Measurements from ENCODE around the gene SLC6A8.
"Not testable (repeated sequence)": the region's sequence is repeated elsewhere in the genome, so short reads cannot be mapped to it uniquely, and the experiment has no call there.

The SLC6A8 gene

DNA sequence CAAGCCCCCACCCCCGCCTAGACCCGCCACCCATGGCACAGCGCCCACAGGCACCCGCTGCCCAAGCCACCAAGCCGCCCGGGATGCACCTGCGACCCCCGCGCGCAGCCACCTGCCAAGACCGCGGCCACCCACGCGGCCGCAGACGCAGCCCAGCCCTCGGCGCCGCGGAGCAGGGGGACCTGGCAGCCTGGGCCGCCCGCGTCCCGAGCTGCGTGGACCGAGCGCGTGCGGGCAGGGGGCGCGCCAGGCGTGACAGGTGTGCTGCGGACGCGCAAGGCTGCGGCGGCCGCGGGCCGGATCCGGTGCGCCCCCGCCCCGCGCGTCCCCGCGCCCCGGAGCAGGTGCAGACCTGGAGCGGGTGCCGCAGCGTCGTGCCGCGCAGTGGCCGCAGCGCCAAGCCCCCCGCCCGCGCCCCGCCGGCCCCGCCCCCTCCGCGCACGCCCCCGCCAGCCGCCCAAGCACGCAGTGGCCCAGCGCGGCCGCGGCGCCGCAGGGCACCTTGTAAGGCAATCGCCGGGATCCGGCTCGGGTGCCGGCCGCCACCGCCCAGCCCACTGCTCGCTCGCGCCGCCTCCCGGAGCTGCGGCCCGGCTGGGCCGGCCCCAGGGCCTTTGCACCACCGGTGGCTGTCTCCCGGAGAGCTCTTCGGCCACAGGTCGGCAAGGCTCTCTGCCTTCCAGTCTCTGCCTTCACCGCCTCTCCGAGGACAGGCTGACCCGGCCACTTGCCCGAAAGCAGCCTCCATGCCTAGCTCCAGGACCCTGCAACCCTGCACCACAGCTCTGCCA, 14.1 kb upstream of the SLC6A8 start, which contains the start of gene PNCK:
Gene PNCK (minus strand): TSS at position 386 of the 791 bp plus-strand sequence. CDS start 737 bp downstream, outside the sequence.
- no peaks in the 10 kb centered on the region for H3K36me3 ChIP-seq
- H3K9me3 ChIP-seq, result no peaks in the 10 kb centered on the region
- H3K27ac ChIP-seq, result no peak within 1 kb of the TSS
- H3K4me1 ChIP-seq, result peaks cover 0 to 6% (median 0%) of the 10 kb centered on the region in 4 donors
- intact Hi-C loops (cut with DNase I; ENCODE audit: low total_unique reads), result loop anchor here (5.0 kb wide), 1 partner anchor 126 kb away; no protein-coding TSS in a partner anchor
- H3K27me3 ChIP-seq, result peaks cover 0 to 14% of the 10 kb centered on the region in 2 donors
- TF ChIP-seq, protein P1, sequence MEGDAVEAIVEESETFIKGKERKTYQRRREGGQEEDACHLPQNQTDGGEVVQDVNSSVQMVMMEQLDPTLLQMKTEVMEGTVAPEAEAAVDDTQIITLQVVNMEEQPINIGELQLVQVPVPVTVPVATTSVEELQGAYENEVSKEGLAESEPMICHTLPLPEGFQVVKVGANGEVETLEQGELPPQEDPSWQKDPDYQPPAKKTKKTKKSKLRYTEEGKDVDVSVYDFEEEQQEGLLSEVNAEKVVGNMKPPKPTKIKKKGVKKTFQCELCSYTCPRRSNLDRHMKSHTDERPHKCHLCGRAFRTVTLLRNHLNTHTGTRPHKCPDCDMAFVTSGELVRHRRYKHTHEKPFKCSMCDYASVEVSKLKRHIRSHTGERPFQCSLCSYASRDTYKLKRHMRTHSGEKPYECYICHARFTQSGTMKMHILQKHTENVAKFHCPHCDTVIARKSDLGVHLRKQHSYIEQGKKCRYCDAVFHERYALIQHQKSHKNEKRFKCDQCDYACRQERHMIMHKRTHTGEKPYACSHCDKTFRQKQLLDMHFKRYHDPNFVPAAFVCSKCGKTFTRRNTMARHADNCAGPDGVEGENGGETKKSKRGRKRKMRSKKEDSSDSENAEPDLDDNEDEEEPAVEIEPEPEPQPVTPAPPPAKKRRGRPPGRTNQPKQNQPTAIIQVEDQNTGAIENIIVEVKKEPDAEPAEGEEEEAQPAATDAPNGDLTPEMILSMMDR (IDR thresholded peaks at IDR 0.05), result no peak
- peak within 1 kb of the TSS; percentile 35 for H3K4me3 ChIP-seq
- no peak for DNase-seq

DNA sequence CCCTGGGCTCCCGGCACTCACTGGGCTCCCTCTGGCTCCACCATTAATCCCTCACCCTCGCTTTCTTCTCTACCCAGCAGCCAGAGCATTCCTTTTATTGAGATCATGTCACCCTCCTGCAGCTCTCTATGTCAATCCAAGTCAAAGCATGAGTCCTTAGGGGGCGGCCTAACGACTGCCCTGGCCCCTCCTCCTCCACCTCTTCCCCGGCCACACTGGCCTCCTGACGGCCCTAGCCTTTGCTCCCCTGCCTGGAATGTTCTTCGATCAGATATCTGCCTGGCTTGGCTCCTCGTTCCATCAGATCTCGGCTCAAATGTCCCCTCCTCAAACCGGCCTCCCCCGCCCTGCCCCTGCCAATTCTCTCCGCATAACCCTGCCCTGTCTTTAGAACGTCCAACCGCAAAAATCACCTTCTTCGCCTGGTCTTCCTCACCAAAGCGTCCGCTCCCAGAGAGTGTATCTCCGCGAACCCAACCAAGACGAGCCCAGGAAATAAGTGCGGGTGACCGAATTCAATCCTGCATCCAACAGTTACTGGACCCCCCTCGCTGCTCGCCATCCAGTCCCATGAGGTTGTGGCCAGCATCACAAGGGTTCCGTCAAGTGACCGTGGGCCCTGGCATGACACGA, 13.4 kb upstream of the SLC6A8 start:
- intact Hi-C loops (cut with DNase I; ENCODE audit: low total_unique reads), result loop anchor here (5.0 kb wide), 1 partner anchor 127 kb away; no protein-coding TSS in a partner anchor
- H3K27me3 ChIP-seq, result peaks cover 0 to 14% of the 10 kb centered on the region in 2 donors
- H3K9me3 ChIP-seq, result no peaks in the 10 kb centered on the region
- H3K27ac ChIP-seq, result no peak overlapping the region
- no peak overlapping the region for H3K4me3 ChIP-seq
- H3K36me3 ChIP-seq, result no peaks in the 10 kb centered on the region
- no peak for DNase-seq
- peaks cover 0 to 6% (median 0%) of the 10 kb centered on the region in 4 donors for H3K4me1 ChIP-seq
- TF ChIP-seq, protein P1 (IDR thresholded peaks at IDR 0.05), result no peak

DNA sequence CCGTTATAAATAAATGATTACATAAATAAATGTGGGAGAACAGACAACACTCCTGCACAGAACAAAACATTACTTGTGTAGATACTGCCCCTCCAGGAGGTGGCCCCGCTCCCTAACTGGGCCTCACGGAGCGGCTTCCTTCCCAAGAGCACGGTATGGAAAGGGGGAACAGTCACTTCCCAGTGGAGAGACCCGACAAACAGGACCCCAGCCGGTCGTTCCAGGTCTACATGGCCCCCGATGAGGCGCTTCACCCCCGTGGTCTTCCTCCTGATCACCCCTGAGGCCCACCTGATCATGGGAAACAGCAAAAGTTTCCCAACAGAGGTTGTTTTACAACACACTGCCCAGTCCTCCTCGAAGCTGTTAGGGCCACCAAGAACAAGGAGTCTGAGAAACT, 6.6 kb upstream of the SLC6A8 start:
- intact Hi-C loops (cut with DNase I; ENCODE audit: low total_unique reads), result no loop called here

DNA sequence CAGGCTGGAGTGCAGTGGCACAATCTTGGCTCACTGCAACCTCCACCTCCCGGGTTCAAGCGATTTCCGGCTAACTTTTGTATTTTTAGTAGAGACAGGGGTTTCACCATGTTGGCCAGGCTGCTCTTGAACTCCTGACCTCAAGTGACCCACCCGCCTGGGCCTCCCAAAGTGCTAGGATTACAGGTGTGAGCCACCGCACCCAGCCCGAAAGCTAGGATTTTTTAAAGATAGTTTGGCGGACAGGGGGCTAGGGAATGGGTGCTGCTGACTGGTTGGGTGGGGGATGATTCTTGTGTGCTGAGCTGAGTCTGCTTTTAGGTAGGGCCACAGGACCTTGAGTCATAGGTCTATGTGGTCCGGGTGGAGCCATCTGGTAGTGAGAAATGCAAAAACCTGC, 4.2 kb upstream of the SLC6A8 start:
- DNase-seq; H3K27me3 ChIP-seq; H3K36me3 ChIP-seq; H3K4me3 ChIP-seq; H3K27ac ChIP-seq; H3K9me3 ChIP-seq; intact Hi-C loops (cut with DNase I; ENCODE audit: low total_unique reads); H3K4me1 ChIP-seq: not testable (repeated sequence)

More for the DNA sequence above, 6.6 kb upstream of the SLC6A8 start:
- Histone ChIP-seq H3K27ac (no peak overlapping the region), H3K36me3 (no peaks in the 10 kb centered on the region), H3K27me3 (no peaks in the 10 kb centered on the region), H3K4me1 (no peaks in the 10 kb centered on the region), H3K4me3 (no peak overlapping the region), H3K9me3 (no peaks in the 10 kb centered on the region)
- DNase-seq, result no peak
- TF ChIP-seq, protein P1 (IDR thresholded peaks at IDR 0.05), result no peak

DNA sequence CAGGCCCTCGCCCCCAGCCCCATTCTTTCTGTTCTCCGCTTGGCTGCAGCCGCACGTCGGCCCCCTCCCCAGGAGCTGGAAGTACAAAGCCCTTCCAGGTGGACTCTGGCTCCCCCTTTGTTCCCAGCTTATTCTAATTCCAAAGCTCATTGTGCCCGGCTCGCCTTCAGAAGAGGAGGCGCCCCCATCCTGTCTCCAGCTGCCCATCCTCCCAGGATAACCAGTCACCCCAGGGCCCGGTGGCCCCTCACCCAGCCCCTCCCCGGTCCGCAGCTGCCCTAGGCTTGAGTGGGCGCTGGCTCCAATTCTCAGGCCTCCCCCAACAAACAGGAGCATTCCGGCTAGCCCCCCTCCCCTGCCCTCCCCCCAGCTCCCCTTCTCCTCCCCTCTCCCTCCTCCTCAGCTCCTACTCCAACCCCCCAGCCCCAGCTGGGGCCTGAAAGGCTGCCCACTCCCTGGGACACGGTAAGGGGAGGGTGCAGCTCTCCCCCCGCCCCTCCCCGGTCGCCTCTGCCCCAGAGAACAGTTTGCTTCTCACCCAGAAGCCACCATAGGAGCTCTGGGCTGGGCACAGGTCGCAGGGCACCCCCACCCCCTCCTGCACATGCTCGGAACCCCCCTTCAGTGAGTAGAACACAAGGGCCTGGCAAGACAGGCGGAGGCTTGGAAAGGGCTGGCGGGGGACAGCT, 3.1 kb upstream of the SLC6A8 start:
- intact Hi-C loops (cut with DNase I; ENCODE audit: low total_unique reads), result no loop called here
- H3K9me3 ChIP-seq, result no peaks in the 10 kb centered on the region
- TF ChIP-seq, protein P1 (IDR thresholded peaks at IDR 0.05), result no peak
- H3K36me3 ChIP-seq, result no peaks in the 10 kb centered on the region
- H3K4me3 ChIP-seq, result no peak overlapping the region
- H3K27me3 ChIP-seq, result no peaks in the 10 kb centered on the region
- DNase-seq, result no peak
- H3K27ac ChIP-seq, result no peak overlapping the region
- H3K4me1 ChIP-seq, result peaks cover 0 to 10% (median 3%) of the 10 kb centered on the region in 4 donors
